T47D (cell line): Measurements from ENCODE around the gene LHX6.
A peak's percentile ranks its signal among the peaks of the same experiment; 100 is the strongest.

Experiments used
- DNase-seq, 2 experiments: peaks; one replicate each; pipeline versions ENCODE4 v3.0.0 to v3.0.0-alpha.2; 2011 to 2012; ENCODE audit warnings: low read depth in 1 of 2, low spot score in 1 of 2
- JUND ChIP-seq: IDR thresholded peaks from 2 replicates; pipeline ENCODE4 v1.6.1; 2012; ENCODE audit warnings: low read depth
- in situ Hi-C: cut with HindIII; loops from 2 replicates; pipeline ENCODE4 v1.10.0; 2016; ENCODE audit warnings: low sequenced_read_pairs, low pct_unique_long_range_greater_than_20kb

Gene LHX6

DNA sequence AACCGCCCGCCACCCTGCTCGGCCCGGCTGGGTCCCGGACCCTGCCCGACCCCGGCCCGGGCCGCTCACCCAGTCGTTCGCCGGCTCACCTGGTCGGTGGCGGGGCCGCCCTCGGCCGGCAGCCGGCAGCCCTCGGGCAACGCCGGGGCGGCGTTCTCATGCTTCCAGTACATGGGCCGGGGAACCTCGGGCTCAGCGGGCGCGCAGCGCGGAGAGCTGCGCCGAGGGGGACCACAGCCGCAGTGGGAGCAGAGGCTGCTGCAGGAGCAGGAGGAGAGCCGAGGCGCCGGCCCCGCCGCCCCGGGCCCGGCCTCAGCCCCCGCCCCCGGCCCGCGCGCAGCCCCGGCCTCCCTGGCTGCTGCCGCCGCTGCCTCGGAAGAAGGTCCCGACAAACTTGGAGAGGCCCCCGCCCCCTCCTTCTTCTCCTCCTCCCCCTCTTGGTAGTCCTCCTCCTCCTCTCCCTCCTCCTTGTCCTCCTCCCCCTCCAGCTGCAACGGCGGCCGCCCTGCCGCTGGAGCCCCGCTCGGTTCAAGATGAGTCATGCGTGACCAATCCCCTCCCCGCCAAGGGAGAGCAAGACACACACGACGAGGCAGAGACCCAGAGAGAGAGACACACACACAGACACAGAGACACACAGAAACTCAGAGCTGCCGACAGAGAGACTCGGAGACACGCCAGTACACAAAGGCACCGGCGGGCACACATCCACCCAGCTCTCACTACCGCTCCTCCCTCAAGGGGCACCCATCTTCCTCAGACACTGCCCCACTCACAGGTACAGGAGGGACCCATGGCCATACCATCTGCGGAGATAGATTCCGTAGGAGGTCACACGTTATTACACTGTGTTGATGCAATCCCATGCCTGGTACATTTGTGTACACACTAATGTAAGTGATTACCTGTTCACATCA is at the start of gene LHX6:
LHX6 (minus strand) TSS at position 390 of the 917 bp plus-strand sequence; CDS start at position 173, 217 bp downstream.
- no peak for DNase-seq
- in situ Hi-C loops = no loop called here
- TF ChIP-seq JUND = no peak

- TF ChIP-seq JUND = no peak
- no peak for DNase-seq
- in situ Hi-C loops = no loop called here
Measured at GRCh38 chr9:122277285-122277897, 48.6 kb upstream of the LHX6 start.

- no peak for TF ChIP-seq JUND
- no peak for DNase-seq
Measured at GRCh38 chr9:122276096-122276495, 47.3 kb upstream of the LHX6 start.

DNA sequence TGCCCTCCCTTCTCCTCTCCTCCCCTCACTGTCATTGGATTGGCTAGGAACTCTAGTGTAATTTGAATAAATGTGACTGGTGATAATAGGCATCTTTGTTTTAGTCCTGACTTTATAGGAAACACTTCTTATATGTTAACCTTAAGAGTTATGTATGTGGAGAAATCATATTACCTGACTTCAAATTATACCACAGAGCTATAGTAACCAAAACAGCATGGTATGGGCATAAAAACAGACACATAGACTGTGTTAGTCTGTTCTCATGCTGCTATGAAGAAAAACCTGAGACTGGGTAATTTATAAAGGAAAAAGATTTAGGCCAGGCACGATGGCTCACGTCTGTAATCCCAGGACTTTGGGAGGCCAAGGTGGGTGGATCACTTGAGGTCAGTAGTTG is 45.3 kb upstream of the LHX6 start:
- TF ChIP-seq JUND = no peak
- in situ Hi-C loops = no loop called here
- no peak for DNase-seq

More at GRCh38 chr9:122276096-122276495, 47.3 kb upstream of the LHX6 start:
- in situ Hi-C loops = no loop called here

GRCh38 chr9:122268041-122268814 is 39.5 kb upstream of the LHX6 start:
- TF ChIP-seq JUND = no peak
- in situ Hi-C loops = no loop called here
- no peak for DNase-seq

- no peak for TF ChIP-seq JUND
- in situ Hi-C loops = no loop called here
- peak in 1 of 2 experiments; percentile 85 for DNase-seq
Measured at GRCh38 chr9:122265149-122265915, 36.6 kb upstream of the LHX6 start.

- in situ Hi-C loops = no loop called here
- DNase-seq = peak; percentile 77 to 95
Measured at GRCh38 chr9:122264360-122265148, 35.8 kb upstream of the LHX6 start, which contains the start of the genes MRRF and RBM18. TSS of gene MRRF (plus strand) at chr9:122264882. CDS start at chr9:122270892, 6,010 bp downstream. TSS of gene RBM18 (minus strand) at chr9:122264840. CDS start at chr9:122261492, 3,348 bp downstream.

DNA sequence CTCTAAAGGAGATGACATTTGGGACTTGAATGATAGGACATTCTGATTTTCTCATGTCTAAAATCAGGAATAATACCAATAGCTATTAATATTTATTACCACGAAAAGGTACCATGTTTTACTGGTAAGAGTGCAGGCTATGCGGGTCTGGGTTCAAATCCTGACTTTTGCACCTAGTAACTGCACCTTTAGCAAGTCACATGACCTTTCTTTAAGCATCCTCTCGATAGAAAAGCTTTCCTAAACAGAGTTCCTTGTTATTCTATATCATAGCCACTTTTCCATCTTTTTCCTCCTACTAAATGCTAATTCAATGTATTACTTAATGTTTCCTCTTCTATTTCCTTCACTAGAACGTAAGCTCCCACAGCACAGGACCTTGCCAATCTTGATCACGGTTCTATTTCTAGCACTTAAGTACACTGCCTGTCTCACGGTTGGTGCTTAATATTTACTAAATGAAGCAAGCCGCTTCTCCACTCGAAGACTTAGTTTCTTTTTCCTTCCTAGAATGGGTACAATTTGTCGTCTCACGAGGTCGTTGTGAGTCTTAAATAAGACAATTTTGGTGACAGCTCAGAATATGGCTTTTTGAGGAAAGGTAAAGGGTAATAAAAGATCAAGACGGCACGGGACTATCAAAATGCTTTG is 35.1 kb upstream of the LHX6 start:
- TF ChIP-seq JUND = no peak
- in situ Hi-C loops = no loop called here
- DNase-seq = peak in 1 of 2 experiments; percentile 34

More at GRCh38 chr9:122264360-122265148, 35.8 kb upstream of the LHX6 start, which contains the start of the genes MRRF and RBM18:
- no peak for TF ChIP-seq JUND

DNA sequence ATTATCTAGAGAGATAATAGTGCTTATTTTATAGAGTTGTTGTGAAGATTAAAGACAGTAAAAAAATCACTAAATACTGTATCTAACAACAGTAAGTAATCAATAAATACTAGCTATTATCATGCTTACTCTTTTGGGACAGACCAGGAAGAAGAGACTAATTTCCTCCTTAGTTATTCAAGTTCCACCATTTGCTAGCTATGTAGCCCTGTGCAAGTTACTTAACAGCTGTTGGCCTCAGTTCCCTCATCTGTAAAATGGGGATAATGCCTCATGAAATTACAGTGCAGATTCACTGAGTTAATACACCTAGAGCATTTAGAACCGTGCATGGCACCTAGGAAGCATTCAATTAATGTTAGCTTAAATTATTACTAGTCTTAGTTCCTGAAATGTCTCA is 33.3 kb upstream of the LHX6 start:
- no peak for DNase-seq
- in situ Hi-C loops = no loop called here
- TF ChIP-seq JUND = no peak

DNA sequence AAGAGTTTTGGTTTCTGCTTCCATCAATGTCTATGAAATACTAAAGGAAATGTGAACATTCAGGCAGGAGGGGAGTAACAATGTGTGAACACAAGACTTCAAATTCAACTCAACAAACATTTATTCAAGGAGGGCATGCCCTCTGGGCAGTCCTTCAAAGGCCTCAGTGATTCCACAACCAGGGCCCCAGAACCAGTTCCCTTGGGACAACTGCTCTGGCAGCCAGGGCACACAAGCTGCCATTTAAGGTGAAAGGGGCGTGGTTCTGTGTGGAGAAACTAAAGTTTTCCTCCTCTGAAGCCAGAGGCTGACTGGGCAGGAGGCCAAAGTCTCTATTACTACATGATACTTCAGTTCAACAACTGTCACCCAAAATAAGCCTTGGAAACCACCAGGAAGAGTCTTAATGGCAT is 32.7 kb upstream of the LHX6 start:
- DNase-seq = peak; percentile 69 to 96
- in situ Hi-C loops = no loop called here
- no peak for TF ChIP-seq JUND
